HCT116 (cell line): ENCODE results near the gene MICAL3. TPM values are rescaled to one million over a fixed set of nuclear protein-coding genes. Genes with fewer than 3 reads are reported as not detected.

ENCODE experiments used
- ATAC-seq: fragments of 200-7000 bp; cut with Tn5 transposase; 2 replicates; pipeline ENCODE4 v1.9.1; 2020; ENCODE audit warnings: mild to moderate bottlenecking, moderate library complexity
- BruUV-seq: library from RNA; stranded (reverse); fragments of 400-500 nt; replicated peaks from 2 replicates; lab custom pipeline; 2021; lab: Mats Ljungman, UMichigan
- CTCF ChIA-PET: fragments of 300-600 bp; sonication (Branson Sonifier 250); formaldehyde crosslinking; loops from one replicate; lab custom pipeline; 2021; ENCODE audit warnings: antibody characterized with exemption; lab: Charles Lee
- POLR2A ChIA-PET: fragments of 300-600, 350-600 bp; sonication (Branson Sonifier 250); formaldehyde crosslinking; loops from one replicate; lab custom pipeline; 2021; ENCODE audit warnings: antibody characterized with exemption; lab: Charles Lee
- RAD21 ChIA-PET, 2 experiments: fragments of 300-600 bp; sonication (Branson Sonifier 250); formaldehyde crosslinking; loops; one replicate each; lab custom pipeline; 2023; ENCODE audit warnings: low total read pairs in 2 of 2; ENCODE audit not compliant: uncharacterized antibody in 2 of 2, unreplicated experiment in 2 of 2, low non-redundant PET in 1 of 2; lab: Charles Lee
- DNase-seq: peaks from one replicate; pipeline ENCODE4 v3.0.0-alpha.2; 2010; ENCODE audit warnings: low read depth, low spot score
- H2AFZ ChIP-seq: fragments of 200-600 bp; shearing (Covaris generic), sonication (generic); 2 replicates; pipeline ENCODE4 v1.6.1; 2017; ENCODE audit warnings: low read depth, mixed run types, mixed read lengths, antibody characterized with exemption, low read length; ENCODE audit not compliant: poor library complexity, severe bottlenecking
- H3K27ac ChIP-seq: 2 replicates; pipeline ENCODE4 v1.5.1; 2012; ENCODE audit warnings: low read depth, low read length
- H3K27me3 ChIP-seq: fragments of 200-600 bp; sonication (generic); 2 replicates; pipeline ENCODE4 v1.6.1; 2016; ENCODE audit warnings: mixed run types, low read length, mixed read lengths; ENCODE audit not compliant: insufficient read depth
- H3K36me3 ChIP-seq, 2 experiments: fragments of 200-500 bp in 1 of 2; fragments of 200-600 bp in 1 of 2; sonication (Bioruptor generic) in 1 of 2; sonication (generic) in 1 of 2; 2 replicates each; pipeline versions ENCODE4 v1.5.1 to v1.6.1; 2014 to 2016; ENCODE audit warnings: low read length in 2 of 2, inconsistent platforms in 1 of 2, mixed read lengths in 1 of 2, mixed run types in 1 of 2; ENCODE audit not compliant: insufficient read depth in 2 of 2, control insufficient read depth in 1 of 2
- H3K4me1 ChIP-seq, 2 experiments: fragments of 200-600 bp in 1 of 2; sonication (generic) in 1 of 2; 2 replicates each; pipeline versions ENCODE4 v1.5.1 to v1.6.1; 2012 to 2017; ENCODE audit warnings: low read length in 2 of 2, inconsistent platforms in 1 of 2, mild to moderate bottlenecking in 1 of 2, mixed read lengths in 1 of 2, mixed run types in 1 of 2, moderate library complexity in 1 of 2; ENCODE audit not compliant: insufficient read depth in 2 of 2, control insufficient read depth in 1 of 2
- H3K4me2 ChIP-seq: fragments of 200-600 bp; sonication (generic); 2 replicates; pipeline ENCODE4 v1.6.1; 2017; ENCODE audit warnings: mixed run types, low read length, mixed read lengths
- H3K4me3 ChIP-seq, 2 experiments: fragments of 200-600 bp in 1 of 2; sonication (generic) in 1 of 2; replicated peaks in 1 of 2; 2 replicates each; pipeline ENCODE4 v1.5.1; 2011 to 2016; ENCODE audit warnings: low read length in 2 of 2, control low read depth in 1 of 2, low read depth in 1 of 2, mild to moderate bottlenecking in 1 of 2, mixed read lengths in 1 of 2, mixed run types in 1 of 2
- H3K79me2 ChIP-seq: fragments of 200-600 bp; sonication (generic); 2 replicates; pipeline ENCODE4 v1.6.1; 2017; ENCODE audit warnings: mild to moderate bottlenecking, mixed run types, low read length, moderate library complexity, mixed read lengths; ENCODE audit not compliant: insufficient read depth
- H3K9ac ChIP-seq: fragments of 200-600 bp; sonication (generic); 2 replicates; pipeline ENCODE4 v1.6.1; 2016; ENCODE audit warnings: low read length, mixed read lengths
- H3K9me2 ChIP-seq: fragments of 200-600 bp; sonication (generic), shearing (Covaris generic); 2 replicates; pipeline ENCODE4 v1.6.1; 2017; ENCODE audit warnings: mixed run types, mild to moderate bottlenecking, moderate library complexity; ENCODE audit not compliant: insufficient read depth
- H3K9me3 ChIP-seq, 2 experiments: fragments of 200-500 bp in 1 of 2; fragments of 200-600 bp in 1 of 2; sonication (Bioruptor generic) in 1 of 2; sonication (generic) in 1 of 2; 2 replicates each; pipeline ENCODE4 v1.6.1; 2014 to 2017; ENCODE audit warnings: low read length in 2 of 2, mixed read lengths in 2 of 2, inconsistent platforms in 1 of 2, low read depth in 1 of 2, mild to moderate bottlenecking in 1 of 2, mixed run types in 1 of 2, moderate library complexity in 1 of 2; ENCODE audit not compliant: control insufficient read depth in 1 of 2, insufficient read depth in 1 of 2
- H4K20me1 ChIP-seq: fragments of 200-600 bp; sonication (generic), shearing (Covaris generic); 2 replicates; pipeline ENCODE4 v1.6.1; 2017; ENCODE audit warnings: mixed run types, mild to moderate bottlenecking, moderate library complexity; ENCODE audit not compliant: insufficient read depth
- CBX3 ChIP-seq: IDR thresholded peaks from 2 replicates; pipeline ENCODE4 v1.6.1; 2012; ENCODE audit warnings: low read depth
- CEBPB ChIP-seq: IDR thresholded peaks from 2 replicates; pipeline ENCODE4 v1.6.1; 2012; ENCODE audit warnings: low read depth
- EGR1 ChIP-seq: IDR thresholded peaks from 2 replicates; pipeline ENCODE4 v1.6.1; 2012; ENCODE audit warnings: low read depth
- ELF1 ChIP-seq: IDR thresholded peaks from 2 replicates; pipeline ENCODE4 v1.6.1; 2012; ENCODE audit warnings: low read depth, borderline replicate concordance
- EZH2 ChIP-seq: fragments of 200-600 bp; sonication (generic); IDR thresholded peaks from 2 replicates; pipeline ENCODE4 v1.6.1; 2017; ENCODE audit warnings: antibody characterized with exemption, mixed run types
- EZH2phosphoT487 ChIP-seq: fragments of 200-600 bp; IDR thresholded peaks from 2 replicates; pipeline ENCODE4 v1.6.1; 2018; ENCODE audit warnings: antibody characterized with exemption, borderline replicate concordance
- JUND ChIP-seq: IDR thresholded peaks from 2 replicates; pipeline ENCODE4 v1.6.1; 2012
- MAX ChIP-seq: IDR thresholded peaks from 2 replicates; pipeline ENCODE4 v1.6.1; 2012
- RAD21 ChIP-seq: IDR thresholded peaks from 2 replicates; pipeline ENCODE4 v1.6.1; 2012; ENCODE audit warnings: low read depth, mild to moderate bottlenecking
- SIN3A ChIP-seq: IDR thresholded peaks from 2 replicates; pipeline ENCODE4 v1.6.1; 2012; ENCODE audit warnings: low read depth
- SP1 ChIP-seq: IDR thresholded peaks from 2 replicates; pipeline ENCODE4 v1.6.1; 2012; ENCODE audit warnings: low read depth
- SRF ChIP-seq: IDR thresholded peaks from 2 replicates; pipeline ENCODE4 v1.6.1; 2012; ENCODE audit warnings: low read depth
- TCF7L2 ChIP-seq: IDR thresholded peaks from 2 replicates; pipeline ENCODE4 v1.7.0; 2011; ENCODE audit warnings: borderline replicate concordance, inconsistent platforms; ENCODE audit not compliant: insufficient read depth, insufficient read length; ENCODE audit errors: extremely low read depth
- YY1 ChIP-seq: IDR thresholded peaks from 2 replicates; pipeline ENCODE4 v1.6.1; 2011; ENCODE audit warnings: low read length, low read depth, moderate library complexity, mild to moderate bottlenecking; ENCODE audit not compliant: insufficient replicate concordance; ENCODE audit errors: extremely low read depth
- ZFX ChIP-seq: fragments of 450-650 bp; IDR thresholded peaks from 2 replicates; pipeline ENCODE4 v1.6.1; 2017
- ZNF274 ChIP-seq: fragments of 200-500 bp; sonication (Bioruptor generic); IDR thresholded peaks from 2 replicates; pipeline ENCODE4 v1.6.1; 2014; ENCODE audit warnings: mild to moderate bottlenecking, low read depth, low read length, inconsistent platforms
- intact Hi-C: fragments of 100-400 bp; cut with micrococcal nuclease; formaldehyde crosslinking; loops from 2 replicates; pipeline ENCODE4 v1.10.0; 2022
- total RNA-seq: library from RNA; stranded (reverse); gene quantifications from one replicate; pipeline ENCODE4 v1.2.1, GENCODE V29; 2021; ENCODE audit not compliant: unreplicated experiment
- TF ChIP-seq, protein P1 (sequence below): IDR thresholded peaks from 2 replicates; pipeline ENCODE4 v1.6.1; 2011; ENCODE audit warnings: mild to moderate bottlenecking, low read length, moderate library complexity; ENCODE audit not compliant: insufficient replicate concordance; ENCODE audit errors: extremely low read depth
- TF ChIP-seq, protein P2 (sequence below): IDR thresholded peaks from 2 replicates; pipeline ENCODE4 v1.6.1; 2012

The MICAL3 gene
- total RNA-seq, 1 experiment from 2014 or later = 30.8 TPM

DNA sequence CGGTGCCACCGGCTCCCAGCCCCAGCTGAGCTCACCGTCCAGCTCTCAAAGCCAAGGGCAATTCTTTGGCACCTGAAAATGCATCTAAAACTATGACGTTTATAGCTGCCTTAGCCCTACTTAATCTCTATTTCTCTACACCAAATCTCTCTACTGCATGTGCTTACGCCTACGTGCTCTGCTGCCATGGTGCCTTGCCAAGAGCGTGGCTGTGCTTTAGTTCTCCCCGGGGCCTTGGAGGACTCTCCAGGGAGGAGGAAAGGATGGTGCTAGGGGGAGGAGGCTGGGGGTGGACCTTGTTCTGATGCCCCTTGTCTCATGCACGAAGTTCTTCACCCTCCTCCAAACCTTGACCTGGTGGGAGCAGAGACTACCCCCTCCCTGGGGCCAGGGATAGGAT, 241.0 kb downstream of the MICAL3 start (continued):
- no peak for TF ChIP-seq YY1
- TF ChIP-seq RAD21 = no peak
- no peak for TF ChIP-seq CEBPB

GRCh38 chr22:17782621-17783020, 241.7 kb downstream of the MICAL3 start:
- no peaks in the 10 kb centered on the region for H3K36me3 ChIP-seq
- ChIA-PET POLR2A (no interaction called here), CTCF (interaction anchor here (4.8 to 5.8 kb wide), 2 partner anchors 39 to 225 kb away, joined by 87 to 96 read pairs; no protein-coding TSS in a partner anchor), RAD21 (no interaction called here)
- no TSS peak for BruUV-seq
- no peaks in the 10 kb centered on the region for H3K9me3 ChIP-seq
- no peaks in the 10 kb centered on the region for H3K79me2 ChIP-seq
- ATAC-seq (no peak), DNase-seq (no peak)
- intact Hi-C loops = no loop called here
- H3K4me3 ChIP-seq = no peak overlapping the region
- no peak overlapping the region for H3K9ac ChIP-seq
- H3K4me1 ChIP-seq = peaks cover 10 to 21% of the 10 kb centered on the region in 2 experiments; a peak in 3 of 4 replicates
- H4K20me1 ChIP-seq = no peaks in the 10 kb centered on the region
- H3K27me3 ChIP-seq = no peaks in the 10 kb centered on the region
- no peak overlapping the region for H3K4me2 ChIP-seq
- no peak for TF ChIP-seq EGR1
- no peak overlapping the region for H2AFZ ChIP-seq
- no peak overlapping the region for H3K27ac ChIP-seq
- no peaks in the 10 kb centered on the region for H3K9me2 ChIP-seq

DNA sequence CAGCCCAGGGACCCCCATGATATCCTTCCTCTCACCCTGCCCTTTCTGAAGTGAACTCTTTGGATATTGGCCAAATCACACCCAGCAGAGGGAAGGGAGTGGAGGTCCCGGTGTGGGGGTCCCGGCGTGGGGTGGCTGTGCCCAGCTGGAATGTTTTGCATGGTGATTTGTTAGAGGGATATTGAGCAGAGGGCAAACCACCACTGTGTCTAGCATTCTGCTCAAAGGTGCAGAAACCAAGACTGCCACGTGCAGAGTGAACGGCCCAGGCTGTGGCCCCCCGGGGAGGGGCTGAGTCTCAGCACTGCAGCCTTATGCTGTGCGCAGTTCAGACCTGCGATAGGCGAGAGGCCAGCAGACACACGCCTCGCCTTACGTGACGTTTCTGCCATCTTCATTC, 242.2 kb downstream of the MICAL3 start:
- intact Hi-C loops = no loop called here
- POLR2A ChIA-PET = no interaction called here
- TF ChIP-seq JUND (no peak), YY1 (no peak), RAD21 (no peak), ELF1 (no peak), CBX3 (no peak), ZNF274 (no peak), EZH2 (no peak), ZFX (no peak), SRF (no peak), SIN3A (no peak), EZH2phosphoT487 (no peak), CEBPB (no peak), MAX (no peak), SP1 (no peak), TCF7L2 (no peak)
- TF ChIP-seq, protein P1, sequence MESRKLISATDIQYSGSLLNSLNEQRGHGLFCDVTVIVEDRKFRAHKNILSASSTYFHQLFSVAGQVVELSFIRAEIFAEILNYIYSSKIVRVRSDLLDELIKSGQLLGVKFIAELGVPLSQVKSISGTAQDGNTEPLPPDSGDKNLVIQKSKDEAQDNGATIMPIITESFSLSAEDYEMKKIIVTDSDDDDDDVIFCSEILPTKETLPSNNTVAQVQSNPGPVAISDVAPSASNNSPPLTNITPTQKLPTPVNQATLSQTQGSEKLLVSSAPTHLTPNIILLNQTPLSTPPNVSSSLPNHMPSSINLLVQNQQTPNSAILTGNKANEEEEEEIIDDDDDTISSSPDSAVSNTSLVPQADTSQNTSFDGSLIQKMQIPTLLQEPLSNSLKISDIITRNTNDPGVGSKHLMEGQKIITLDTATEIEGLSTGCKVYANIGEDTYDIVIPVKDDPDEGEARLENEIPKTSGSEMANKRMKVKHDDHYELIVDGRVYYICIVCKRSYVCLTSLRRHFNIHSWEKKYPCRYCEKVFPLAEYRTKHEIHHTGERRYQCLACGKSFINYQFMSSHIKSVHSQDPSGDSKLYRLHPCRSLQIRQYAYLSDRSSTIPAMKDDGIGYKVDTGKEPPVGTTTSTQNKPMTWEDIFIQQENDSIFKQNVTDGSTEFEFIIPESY = no peak
- TF ChIP-seq, protein P2, sequence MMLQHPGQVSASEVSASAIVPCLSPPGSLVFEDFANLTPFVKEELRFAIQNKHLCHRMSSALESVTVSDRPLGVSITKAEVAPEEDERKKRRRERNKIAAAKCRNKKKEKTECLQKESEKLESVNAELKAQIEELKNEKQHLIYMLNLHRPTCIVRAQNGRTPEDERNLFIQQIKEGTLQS = no peak

More for the DNA sequence above, 242.2 kb downstream of the MICAL3 start:
- H3K4me3 ChIP-seq = no peak overlapping the region
- H4K20me1 ChIP-seq = no peaks in the 10 kb centered on the region
- peak overlapping the region; percentile 25; the same call in 1 of the 2 replicates for H3K4me2 ChIP-seq
- no peaks in the 10 kb centered on the region for H3K9me3 ChIP-seq
- H3K79me2 ChIP-seq = no peaks in the 10 kb centered on the region
- ChIA-PET CTCF (no interaction called here), RAD21 (no interaction called here)
- no peak overlapping the region for H2AFZ ChIP-seq
- H3K27ac ChIP-seq = no peak overlapping the region
- ATAC-seq (no peak), DNase-seq (no peak)
- peaks cover 10 to 21% of the 10 kb centered on the region in 2 experiments; a peak in 3 of 4 replicates for H3K4me1 ChIP-seq
- H3K9ac ChIP-seq = no peak overlapping the region
- H3K36me3 ChIP-seq = no peaks in the 10 kb centered on the region
- H3K9me2 ChIP-seq = no peaks in the 10 kb centered on the region
- H3K27me3 ChIP-seq = no peaks in the 10 kb centered on the region
- BruUV-seq = no TSS peak
